Body of pancreas (tissue), 4 donors: ENCODE measurements around the gene BMP6.

Experiments used
- POLR2A ChIP-seq, 3 donors: fragments of 450-650 bp; IDR thresholded peaks; one replicate each; pipeline ENCODE4 v1.6.1; 2016; ENCODE audit warnings: antibody characterized with exemption in 3 of 3, mild to moderate bottlenecking in 2 of 3
- TF ChIP-seq, protein P1 (sequence below), 7 experiments: fragments of 450-650 bp in 4 of 7; fragments of 200-600 bp in 3 of 7; sonication (generic) in 3 of 7; IDR thresholded peaks; one replicate each; pipeline ENCODE4 v1.5.1; 2016 to 2019; ENCODE audit warnings: antibody characterized with exemption in 7 of 7

DNA sequence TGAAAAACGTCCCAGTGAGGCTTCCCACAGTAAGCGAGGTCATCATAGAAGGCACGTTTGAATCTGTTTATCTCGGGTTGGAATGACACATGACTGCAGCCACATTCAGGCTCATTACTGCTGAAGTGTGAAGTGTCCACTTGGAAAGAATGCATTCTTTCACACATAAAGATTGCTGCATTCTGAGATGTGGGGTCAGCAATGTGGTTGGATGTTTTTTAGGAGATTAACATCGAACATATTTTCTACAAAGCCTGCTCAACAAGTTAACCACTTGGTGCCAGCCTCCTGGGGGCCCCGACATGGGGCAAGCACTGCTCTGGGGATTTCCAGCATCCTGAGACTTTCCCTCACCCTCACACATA lies 79.9 kb downstream of the BMP6 start:
- TF ChIP-seq, protein P1, sequence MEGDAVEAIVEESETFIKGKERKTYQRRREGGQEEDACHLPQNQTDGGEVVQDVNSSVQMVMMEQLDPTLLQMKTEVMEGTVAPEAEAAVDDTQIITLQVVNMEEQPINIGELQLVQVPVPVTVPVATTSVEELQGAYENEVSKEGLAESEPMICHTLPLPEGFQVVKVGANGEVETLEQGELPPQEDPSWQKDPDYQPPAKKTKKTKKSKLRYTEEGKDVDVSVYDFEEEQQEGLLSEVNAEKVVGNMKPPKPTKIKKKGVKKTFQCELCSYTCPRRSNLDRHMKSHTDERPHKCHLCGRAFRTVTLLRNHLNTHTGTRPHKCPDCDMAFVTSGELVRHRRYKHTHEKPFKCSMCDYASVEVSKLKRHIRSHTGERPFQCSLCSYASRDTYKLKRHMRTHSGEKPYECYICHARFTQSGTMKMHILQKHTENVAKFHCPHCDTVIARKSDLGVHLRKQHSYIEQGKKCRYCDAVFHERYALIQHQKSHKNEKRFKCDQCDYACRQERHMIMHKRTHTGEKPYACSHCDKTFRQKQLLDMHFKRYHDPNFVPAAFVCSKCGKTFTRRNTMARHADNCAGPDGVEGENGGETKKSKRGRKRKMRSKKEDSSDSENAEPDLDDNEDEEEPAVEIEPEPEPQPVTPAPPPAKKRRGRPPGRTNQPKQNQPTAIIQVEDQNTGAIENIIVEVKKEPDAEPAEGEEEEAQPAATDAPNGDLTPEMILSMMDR (IDR thresholded peaks at IDR 0.05): no peak
- no peak for TF ChIP-seq POLR2A (IDR thresholded peaks at IDR 0.05)
